Measurements from ENCODE around the gene KLC1.
A peak's percentile ranks its signal among the peaks of the same experiment; 100 is the strongest.

- TF ChIP-seq POLR2A (IDR thresholded peaks at IDR 0.05) (no peak), CTCF (IDR thresholded peaks at IDR 0.05) (peak in 3 of 4 experiments; percentile 60 to 73 (median 68))
These were observed 98.4 kb downstream of the KLC1 start for GRCh38 chr14:103727313-103727980.
